ENCODE measurements around the gene HNRNPUL1.
A peak's percentile ranks its signal among the peaks of the same experiment; 100 is the strongest.
"Not testable (repeated sequence)": the region's sequence is repeated elsewhere in the genome, so short reads cannot be mapped to it uniquely, and the experiment has no call there.

Gene HNRNPUL1

GRCh38 chr19:41327576-41328156 lies 63.5 kb downstream of the HNRNPUL1 start:
- DNase-seq: peak; percentile 92

- DNase-seq: no peak
These were observed 64.1 kb downstream of the HNRNPUL1 start for GRCh38 chr19:41328157-41328841.

- DNase-seq: no peak
These were observed 64.7 kb downstream of the HNRNPUL1 start for GRCh38 chr19:41328842-41329225.

GRCh38 chr19:41330481-41330880 lies 66.3 kb downstream of the HNRNPUL1 start:
- DNase-seq: no peak

GRCh38 chr19:41330946-41331678 lies 66.9 kb downstream of the HNRNPUL1 start:
- no peak for DNase-seq

- DNase-seq: no peak
These were observed 67.8 kb downstream of the HNRNPUL1 start for GRCh38 chr19:41332000-41332399.

- DNase-seq: no peak
These were observed 68.3 kb downstream of the HNRNPUL1 start for GRCh38 chr19:41332468-41332867.

GRCh38 chr19:41334793-41335192 lies 70.6 kb downstream of the HNRNPUL1 start:
- no peak for DNase-seq

GRCh38 chr19:41335467-41335866 lies 71.3 kb downstream of the HNRNPUL1 start:
- DNase-seq: no peak

- DNase-seq: no peak
These were observed 75.8 kb downstream of the HNRNPUL1 start for GRCh38 chr19:41339936-41340335.

- no peak for DNase-seq
These were observed 77.7 kb downstream of the HNRNPUL1 start for GRCh38 chr19:41341669-41342490.

GRCh38 chr19:41344162-41344561 lies 80.0 kb downstream of the HNRNPUL1 start:
- no peak for DNase-seq

GRCh38 chr19:41346916-41347315 lies 82.7 kb downstream of the HNRNPUL1 start:
- DNase-seq: not testable (repeated sequence)

GRCh38 chr19:41350735-41351338 lies 86.7 kb downstream of the HNRNPUL1 start:
- peak; percentile 32 for DNase-seq

- DNase-seq: peak; percentile 85
These were observed 87.4 kb downstream of the HNRNPUL1 start for GRCh38 chr19:41351339-41352245.

GRCh38 chr19:41352279-41352608 lies 88.1 kb downstream of the HNRNPUL1 start:
- DNase-seq: no peak

- DNase-seq: peak; percentile 85
These were observed 88.7 kb downstream of the HNRNPUL1 start for GRCh38 chr19:41352609-41353465.

GRCh38 chr19:41353466-41354342 lies 89.5 kb downstream of the HNRNPUL1 start, which contains the start of gene TGFB1:
TGFB1 (minus strand) TSS chr19:41353922; CDS start chr19:41353044, 878 bp downstream.
- peak; percentile 94 for DNase-seq

- DNase-seq: no peak
These were observed 90.3 kb downstream of the HNRNPUL1 start for GRCh38 chr19:41354343-41354953.
